Panc1 (cell line): Measurements from ENCODE around the gene CARD8. TPM values are rescaled to one million over a fixed set of nuclear protein-coding genes. Genes with fewer than 3 reads are reported as not detected.

ENCODE experiments used
- ATAC-seq: fragments of 200-7000 bp; cut with Tn5 transposase; 2 replicates; pipeline ENCODE4 v1.9.1; 2020; ENCODE audit warnings: mild to moderate bottlenecking, moderate library complexity
- BruUV-seq: library from RNA; stranded (reverse); fragments of 400-500 nt; replicated peaks from 2 replicates; lab custom pipeline; 2021; lab: Mats Ljungman, UMichigan
- CTCF ChIA-PET: fragments of 300-600 bp; sonication (Branson Sonifier 250); formaldehyde crosslinking; loops from one replicate; lab custom pipeline; 2022; ENCODE audit warnings: antibody characterized with exemption; lab: Charles Lee
- POLR2A ChIA-PET: fragments of 300-600 bp; sonication (Branson Sonifier 250); formaldehyde crosslinking; loops from one replicate; lab custom pipeline; 2022; ENCODE audit warnings: antibody characterized with exemption; lab: Charles Lee
- DNase-seq: peaks from one replicate; pipeline ENCODE4 v3.0.0-alpha.2; 2010; ENCODE audit warnings: low read depth, low spot score
- H3K27ac ChIP-seq: 2 replicates; pipeline ENCODE4 v1.5.1; 2011; ENCODE audit warnings: mild to moderate bottlenecking, low read length, inconsistent platforms
- H3K27me3 ChIP-seq: fragments of 200-500 bp; sonication (Bioruptor generic); 2 replicates; pipeline ENCODE4 v1.6.0; 2014; ENCODE audit warnings: low read length, inconsistent platforms; ENCODE audit not compliant: control insufficient read depth, insufficient read depth
- H3K36me3 ChIP-seq: fragments of 200-500 bp; sonication (Bioruptor generic); 2 replicates; pipeline ENCODE4 v1.5.1; 2014; ENCODE audit warnings: inconsistent platforms, mild to moderate bottlenecking, low read length, moderate library complexity; ENCODE audit not compliant: control insufficient read depth, insufficient read depth
- H3K4me1 ChIP-seq: 2 replicates; pipeline ENCODE4 v1.5.1; 2011; ENCODE audit warnings: inconsistent platforms, mild to moderate bottlenecking, low read length, moderate library complexity; ENCODE audit not compliant: control insufficient read depth, insufficient read depth
- H3K4me3 ChIP-seq, 2 experiments: 2 replicates each; pipeline ENCODE4 v1.5.1; 2011 to 2012; ENCODE audit warnings: low read depth in 2 of 2, low read length in 2 of 2, mild to moderate bottlenecking in 2 of 2, inconsistent platforms in 1 of 2, moderate library complexity in 1 of 2
- H3K9me3 ChIP-seq: fragments of 200-500 bp; sonication (Bioruptor generic); 2 replicates; pipeline ENCODE4 v1.5.1; 2014; ENCODE audit warnings: low read depth, mild to moderate bottlenecking, inconsistent platforms, low read length, moderate library complexity; ENCODE audit not compliant: control insufficient read depth, insufficient read depth
- CTCF ChIP-seq: fragments of 450-650 bp; IDR thresholded peaks from 2 replicates; pipeline ENCODE4 v1.5.1; 2017; ENCODE audit warnings: mild to moderate bottlenecking
- POLR2AphosphoS5 ChIP-seq: IDR thresholded peaks from 2 replicates; pipeline ENCODE4 v1.6.1; 2012; ENCODE audit warnings: mild to moderate bottlenecking, low read depth, low read length, moderate library complexity
- REST ChIP-seq, 2 experiments: IDR thresholded peaks; 2 replicates each; pipeline ENCODE4 v1.6.1; 2011 to 2012; ENCODE audit warnings: low read depth in 2 of 2, control low read depth in 1 of 2, low read length in 1 of 2, mild to moderate bottlenecking in 1 of 2, moderate library complexity in 1 of 2; ENCODE audit not compliant: insufficient read depth in 1 of 2
- SIN3A ChIP-seq: IDR thresholded peaks from 2 replicates; pipeline ENCODE4 v1.6.1; 2012; ENCODE audit warnings: low read depth, mild to moderate bottlenecking, low read length, moderate library complexity, borderline replicate concordance; ENCODE audit not compliant: insufficient read depth
- TCF7L2 ChIP-seq: IDR thresholded peaks from 2 replicates; pipeline ENCODE4 v1.6.1; 2011; ENCODE audit warnings: mild to moderate bottlenecking, low read depth, low read length, inconsistent platforms
- in situ Hi-C: cut with HindIII; loops from 2 replicates; pipeline ENCODE4 v1.10.0; 2016; ENCODE audit warnings: low sequenced_read_pairs, low pct_unique_long_range_greater_than_20kb
- intact Hi-C: fragments of 100-400 bp; cut with micrococcal nuclease; formaldehyde crosslinking; loops from one replicate; pipeline ENCODE4 v1.10.0; 2022; ENCODE audit not compliant: unreplicated experiment
- total RNA-seq: library from RNA; stranded (reverse); gene quantifications from one replicate; pipeline ENCODE4 v1.2.1, GENCODE V29; 2021; ENCODE audit not compliant: unreplicated experiment

Gene CARD8
- total RNA-seq, 1 experiment from 2014 or later, result 19.9 TPM

DNA sequence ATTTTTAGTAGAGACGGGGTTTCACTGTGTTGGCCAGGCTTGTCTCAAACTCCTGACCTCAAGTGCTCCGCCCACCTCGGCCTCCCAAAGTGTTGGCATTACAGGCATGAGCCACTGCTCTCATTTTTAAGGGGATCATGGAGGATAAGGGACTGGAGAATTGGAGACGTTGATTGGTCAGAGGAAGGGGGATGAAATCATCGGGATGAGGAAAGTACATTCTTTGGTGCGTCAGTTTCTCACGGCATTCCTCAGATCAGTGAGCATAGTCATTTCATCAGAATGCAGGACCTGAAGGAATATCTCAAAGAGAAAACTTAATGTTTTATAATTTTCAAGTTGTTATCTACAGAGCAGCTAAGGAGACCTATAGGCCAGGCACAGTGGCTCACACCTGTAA is 28.2 kb upstream of the CARD8 start:
- H3K27ac ChIP-seq, result no peak overlapping the region
- CTCF ChIA-PET, result no interaction called here
- H3K4me1 ChIP-seq, result no peaks in the 10 kb centered on the region
- intact Hi-C loops, result no loop called here
- H3K27me3 ChIP-seq, result no peaks in the 10 kb centered on the region
- BruUV-seq, result no TSS peak
- DNase-seq (no peak), ATAC-seq (no peak)
- no peak overlapping the region for H3K4me3 ChIP-seq
- TF ChIP-seq CTCF, result no peak
- TF ChIP-seq SIN3A, result no peak
- no peak for TF ChIP-seq REST (IDR thresholded peaks at IDR 0.05; ENCODE audit: insufficient read depth in 1 of 2, low read depth in 2 of 2, low read length in 1 of 2)
- no peak for TF ChIP-seq TCF7L2
- TF ChIP-seq POLR2AphosphoS5, result no peak
- no peaks in the 10 kb centered on the region for H3K36me3 ChIP-seq
- H3K9me3 ChIP-seq, result peaks cover 5% of the 10 kb centered on the region; the same call in 1 of the 2 replicates
- in situ Hi-C loops, result no loop called here
- POLR2A ChIA-PET, result no interaction called here

DNA sequence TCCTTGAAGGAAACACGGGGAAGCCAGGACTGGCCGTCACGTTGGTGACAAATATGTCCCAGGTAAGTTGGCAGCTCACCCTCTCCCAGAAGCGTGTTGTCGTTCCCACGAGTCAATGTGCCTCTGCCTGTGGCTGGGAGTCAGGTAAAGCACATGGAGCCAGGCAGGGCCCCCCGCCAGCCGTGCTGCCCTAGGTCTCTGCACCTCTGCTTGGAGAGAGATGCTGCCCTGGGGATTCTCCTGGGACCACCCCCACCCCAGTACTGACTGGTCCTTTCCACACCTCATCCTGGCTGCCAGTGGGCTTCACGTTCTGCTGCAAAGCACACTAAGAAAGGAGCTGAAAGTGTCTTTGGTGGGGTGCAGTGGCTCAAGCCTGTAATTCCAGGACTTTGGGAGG is 24.0 kb upstream of the CARD8 start:
- DNase-seq (no peak), ATAC-seq (no peak)
- intact Hi-C loops, result no loop called here
- Histone ChIP-seq H3K9me3 (no peaks in the 10 kb centered on the region; the same call in 1 of the 2 replicates), H3K27me3 (no peaks in the 10 kb centered on the region), H3K27ac (no peak overlapping the region), H3K4me1 (no peaks in the 10 kb centered on the region), H3K36me3 (no peaks in the 10 kb centered on the region), H3K4me3 (no peak overlapping the region)
- TF ChIP-seq CTCF (no peak), SIN3A (no peak), TCF7L2 (no peak), POLR2AphosphoS5 (no peak), REST (IDR thresholded peaks at IDR 0.05; ENCODE audit: insufficient read depth in 1 of 2, low read depth in 2 of 2, low read length in 1 of 2) (no peak)
- BruUV-seq, result no TSS peak
- CTCF ChIA-PET, result no interaction called here
- in situ Hi-C loops, result no loop called here
- POLR2A ChIA-PET, result no interaction called here
